Measurements from ENCODE around the gene ABCC2.

ABCC2 gene

DNA sequence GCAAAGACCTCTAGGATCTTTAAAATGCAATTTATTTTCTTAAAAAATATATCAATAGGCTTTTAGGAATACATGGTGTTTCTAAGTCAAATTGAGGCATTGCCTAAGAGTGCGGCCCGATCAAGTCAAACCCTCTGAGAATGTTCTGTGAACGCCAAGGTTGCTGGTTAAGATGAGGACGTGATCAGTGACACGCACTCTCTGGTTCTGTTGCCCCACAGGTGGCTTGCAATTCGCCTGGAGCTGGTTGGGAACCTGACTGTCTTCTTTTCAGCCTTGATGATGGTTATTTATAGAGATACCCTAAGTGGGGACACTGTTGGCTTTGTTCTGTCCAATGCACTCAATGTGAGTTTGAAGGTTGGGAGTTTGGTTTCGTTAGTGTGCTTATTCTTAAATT lies 59.3 kb downstream of the ABCC2 start:
- H3K27me3 ChIP-seq (ENCODE audit: insufficient read depth, poor library complexity, severe bottlenecking), result no peaks in the 10 kb centered on the region
- no peak overlapping the region for H3K27ac ChIP-seq (ENCODE audit: poor library complexity, severe bottlenecking)
- DNase-seq (ENCODE audit: low spot score) (no peak), ATAC-seq (ENCODE audit: low read depth) (no peak)
- H3K4me1 ChIP-seq (ENCODE audit: insufficient read depth, poor library complexity, severe bottlenecking), result no peaks in the 10 kb centered on the region
- H3K36me3 ChIP-seq (ENCODE audit: low read depth), result no peaks in the 10 kb centered on the region
- no peak overlapping the region for H3K4me3 ChIP-seq (ENCODE audit: severe bottlenecking)
- H3K9me3 ChIP-seq (ENCODE audit: severe bottlenecking), result no peaks in the 10 kb centered on the region
- TF ChIP-seq CTCF (IDR thresholded peaks at IDR 0.05; ENCODE audit: poor library complexity, severe bottlenecking), result no peak

DNA sequence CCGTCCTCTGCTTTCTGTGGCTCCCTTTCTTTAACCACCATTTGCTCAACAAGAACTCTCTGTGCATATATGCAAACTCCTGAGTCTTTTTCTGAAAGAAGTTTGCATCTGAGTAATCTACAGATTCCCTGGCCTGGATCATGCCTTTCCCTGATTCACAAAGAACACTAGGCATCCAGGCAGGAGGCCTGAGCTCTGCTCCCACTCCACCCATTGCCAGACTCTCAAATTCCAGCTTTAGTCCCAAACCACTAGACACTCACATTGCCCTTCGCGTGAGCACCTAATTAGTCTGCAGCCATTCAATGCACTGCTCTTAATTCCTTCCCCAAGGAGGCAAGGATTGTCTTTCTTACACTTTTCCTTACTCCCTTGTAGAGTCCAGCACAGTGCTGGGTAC lies 60.9 kb downstream of the ABCC2 start:
- no peaks in the 10 kb centered on the region for H3K27me3 ChIP-seq (ENCODE audit: insufficient read depth, poor library complexity, severe bottlenecking)
- ATAC-seq (ENCODE audit: low read depth) (no peak), DNase-seq (ENCODE audit: low spot score) (no peak)
- H3K4me3 ChIP-seq (ENCODE audit: severe bottlenecking), result no peak overlapping the region
- H3K9me3 ChIP-seq (ENCODE audit: severe bottlenecking), result no peaks in the 10 kb centered on the region
- H3K4me1 ChIP-seq (ENCODE audit: insufficient read depth, poor library complexity, severe bottlenecking), result no peaks in the 10 kb centered on the region
- no peak for TF ChIP-seq CTCF (IDR thresholded peaks at IDR 0.05; ENCODE audit: poor library complexity, severe bottlenecking)
- no peak overlapping the region for H3K27ac ChIP-seq (ENCODE audit: poor library complexity, severe bottlenecking)
- no peaks in the 10 kb centered on the region for H3K36me3 ChIP-seq (ENCODE audit: low read depth)

DNA sequence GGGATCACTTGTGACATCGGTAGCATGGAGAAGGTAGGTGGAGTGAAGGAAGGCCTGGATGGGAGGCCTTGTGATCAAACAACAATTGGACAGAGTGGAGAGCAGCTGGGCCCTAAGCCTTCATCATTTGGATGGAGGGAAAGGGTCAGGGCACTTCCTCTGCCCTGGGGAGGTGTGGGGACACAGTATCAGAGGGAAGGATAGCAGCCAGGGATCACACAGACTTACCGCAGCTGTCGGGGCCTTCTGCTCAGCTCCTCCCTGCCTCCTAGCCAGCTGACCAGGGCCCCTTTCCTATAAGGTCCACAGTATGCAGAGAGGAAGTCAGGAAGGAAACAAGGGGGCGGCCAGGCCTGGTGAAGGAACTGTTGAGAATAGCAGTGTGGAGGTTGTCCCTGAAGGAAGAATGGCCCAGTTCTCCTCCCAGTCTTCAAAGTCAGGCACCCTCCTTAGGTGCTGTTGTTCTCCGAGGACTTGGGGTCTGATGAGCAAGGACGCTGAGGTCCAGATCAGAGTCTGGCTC lies 62.1 kb downstream of the ABCC2 start:
- no peak for DNase-seq (ENCODE audit: low spot score)
- H3K9me3 ChIP-seq (ENCODE audit: severe bottlenecking), result no peaks in the 10 kb centered on the region
- H3K36me3 ChIP-seq (ENCODE audit: low read depth), result no peaks in the 10 kb centered on the region
- TF ChIP-seq CTCF (IDR thresholded peaks at IDR 0.05; ENCODE audit: poor library complexity, severe bottlenecking), result no peak
- no peak overlapping the region for H3K27ac ChIP-seq (ENCODE audit: poor library complexity, severe bottlenecking)
- H3K4me3 ChIP-seq (ENCODE audit: severe bottlenecking), result no peak overlapping the region
- no peaks in the 10 kb centered on the region for H3K4me1 ChIP-seq (ENCODE audit: insufficient read depth, poor library complexity, severe bottlenecking)
- no peaks in the 10 kb centered on the region for H3K27me3 ChIP-seq (ENCODE audit: insufficient read depth, poor library complexity, severe bottlenecking)
- ATAC-seq (ENCODE audit: low read depth), result no peak

- Histone ChIP-seq H3K9me3 (ENCODE audit: severe bottlenecking) (no peaks in the 10 kb centered on the region), H3K27ac (ENCODE audit: poor library complexity, severe bottlenecking) (no peak overlapping the region), H3K36me3 (ENCODE audit: low read depth) (no peaks in the 10 kb centered on the region), H3K27me3 (ENCODE audit: insufficient read depth, poor library complexity, severe bottlenecking) (no peaks in the 10 kb centered on the region), H3K4me1 (ENCODE audit: insufficient read depth, poor library complexity, severe bottlenecking) (no peaks in the 10 kb centered on the region), H3K4me3 (ENCODE audit: severe bottlenecking) (no peak overlapping the region)
- ATAC-seq (ENCODE audit: low read depth) (peak; percentile 92), DNase-seq (ENCODE audit: low spot score) (peak; percentile 67)
- TF ChIP-seq CTCF (IDR thresholded peaks at IDR 0.05; ENCODE audit: poor library complexity, severe bottlenecking), result peak; percentile 89
Observed at GRCh38 chr10:99845837-99846382, 63.5 kb downstream of the ABCC2 start.

DNA sequence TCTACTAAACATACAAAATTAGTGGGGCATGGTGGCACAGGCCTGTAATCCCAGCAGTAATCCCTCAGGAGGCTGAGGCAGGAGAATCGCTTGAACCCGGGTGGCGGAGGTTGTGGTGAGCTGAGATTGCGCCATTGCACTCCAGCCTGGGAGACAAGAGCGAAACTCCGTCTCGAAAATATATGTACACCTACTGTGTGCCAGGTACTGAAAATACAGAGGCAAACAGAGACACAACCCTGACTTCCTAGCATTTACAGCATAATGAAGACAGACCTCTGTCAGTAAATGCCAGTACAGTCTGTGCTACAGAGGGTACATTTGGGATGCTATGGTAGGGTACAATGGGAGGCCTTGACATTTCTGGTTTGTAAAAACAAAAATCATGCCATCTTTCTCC lies 66.6 kb downstream of the ABCC2 start:
- H3K4me1 ChIP-seq (ENCODE audit: insufficient read depth, poor library complexity, severe bottlenecking), result no peaks in the 10 kb centered on the region
- DNase-seq (ENCODE audit: low spot score) (no peak), ATAC-seq (ENCODE audit: low read depth) (no peak)
- TF ChIP-seq CTCF (IDR thresholded peaks at IDR 0.05; ENCODE audit: poor library complexity, severe bottlenecking), result no peak
- H3K4me3 ChIP-seq (ENCODE audit: severe bottlenecking), result no peak overlapping the region
- H3K27me3 ChIP-seq (ENCODE audit: insufficient read depth, poor library complexity, severe bottlenecking), result no peaks in the 10 kb centered on the region
- no peaks in the 10 kb centered on the region for H3K36me3 ChIP-seq (ENCODE audit: low read depth)
- H3K9me3 ChIP-seq (ENCODE audit: severe bottlenecking), result no peaks in the 10 kb centered on the region
- no peak overlapping the region for H3K27ac ChIP-seq (ENCODE audit: poor library complexity, severe bottlenecking)

Data from RWPE2 (cell line).